ENCODE data around the gene TMEM266.

DNA sequence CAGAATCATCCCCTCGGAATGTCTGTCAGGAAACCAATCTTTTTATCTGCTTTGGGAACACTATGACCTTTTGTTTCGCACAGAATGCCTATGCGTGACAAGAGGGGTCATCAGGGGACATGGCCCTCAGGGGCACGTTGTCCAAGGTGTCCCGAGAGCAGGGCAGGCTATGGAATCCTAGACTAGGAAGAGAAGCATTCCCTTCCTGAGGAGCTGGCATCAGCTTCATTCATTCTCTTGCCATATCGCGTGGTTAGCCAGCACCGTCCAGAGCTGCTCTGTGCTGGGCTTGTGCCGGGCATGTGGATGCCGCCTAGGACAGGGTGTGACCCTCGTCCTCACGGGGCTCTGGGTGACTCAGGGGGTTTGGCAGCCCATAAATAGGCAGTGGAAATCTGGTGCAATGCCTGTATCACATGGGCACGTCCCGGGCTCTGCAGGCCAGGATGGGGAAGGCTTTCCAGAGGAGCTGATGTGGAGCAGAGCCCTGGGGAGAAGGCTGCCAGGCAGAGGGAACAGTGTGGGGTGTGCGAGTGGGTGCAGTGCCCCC lies 117.8 kb downstream of the TMEM266 start:
- no peak for TF ChIP-seq POLR2A (IDR thresholded peaks at IDR 0.05)
- TF ChIP-seq, protein P1, sequence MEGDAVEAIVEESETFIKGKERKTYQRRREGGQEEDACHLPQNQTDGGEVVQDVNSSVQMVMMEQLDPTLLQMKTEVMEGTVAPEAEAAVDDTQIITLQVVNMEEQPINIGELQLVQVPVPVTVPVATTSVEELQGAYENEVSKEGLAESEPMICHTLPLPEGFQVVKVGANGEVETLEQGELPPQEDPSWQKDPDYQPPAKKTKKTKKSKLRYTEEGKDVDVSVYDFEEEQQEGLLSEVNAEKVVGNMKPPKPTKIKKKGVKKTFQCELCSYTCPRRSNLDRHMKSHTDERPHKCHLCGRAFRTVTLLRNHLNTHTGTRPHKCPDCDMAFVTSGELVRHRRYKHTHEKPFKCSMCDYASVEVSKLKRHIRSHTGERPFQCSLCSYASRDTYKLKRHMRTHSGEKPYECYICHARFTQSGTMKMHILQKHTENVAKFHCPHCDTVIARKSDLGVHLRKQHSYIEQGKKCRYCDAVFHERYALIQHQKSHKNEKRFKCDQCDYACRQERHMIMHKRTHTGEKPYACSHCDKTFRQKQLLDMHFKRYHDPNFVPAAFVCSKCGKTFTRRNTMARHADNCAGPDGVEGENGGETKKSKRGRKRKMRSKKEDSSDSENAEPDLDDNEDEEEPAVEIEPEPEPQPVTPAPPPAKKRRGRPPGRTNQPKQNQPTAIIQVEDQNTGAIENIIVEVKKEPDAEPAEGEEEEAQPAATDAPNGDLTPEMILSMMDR (IDR thresholded peaks at IDR 0.05) = no peak

Data from testis (tissue), 2 donors.